K562 (cell line): ENCODE results near the gene SLC4A2. TPM values are rescaled to one million over a fixed set of nuclear protein-coding genes. Genes with fewer than 3 reads are reported as not detected.

Experiments used
- ATAC-seq: fragments of 200-7000 bp; cut with Tn5 transposase; 3 replicates; pipeline ENCODE4 v1.9.1; 2020; ENCODE audit warnings: moderate library complexity
- BruUV-seq: library from RNA; stranded (reverse); fragments of 400-500 nt; replicated peaks from 2 replicates; lab custom pipeline; 2021; lab: Mats Ljungman, UMichigan
- CTCF ChIA-PET: fragments of 300-600 bp; formaldehyde crosslinking; extraction: SDS; loops from one replicate; lab custom pipeline; 2021; ENCODE audit warnings: low intra/inter-chr PET ratio; lab: Yijun Ruan, JAX
- POLR2A ChIA-PET: fragments of 300-600, 350-650 bp; sonication (Branson Sonifier 250); formaldehyde crosslinking; extraction: SDS; loops from one replicate; lab custom pipeline; 2021; ENCODE audit warnings: antibody characterized with exemption, inconsistent platforms; lab: Yijun Ruan, JAX
- DNase-seq, 4 experiments: peaks; one replicate each; pipeline versions ENCODE4 v3.0.0 to v3.0.0-alpha.2; 2011 to 2018; ENCODE audit warnings: low spot score in 3 of 4, mixed read lengths in 3 of 4; ENCODE audit errors: extremely low read depth in 1 of 4
- FAIRE-seq: peaks from 2 replicates; lab custom pipeline; 2011; peaks lifted over from hg19 to GRCh38; lab: Jason Lieb, UNC
- H2AFZ ChIP-seq: 2 replicates; pipeline ENCODE4 v1.6.0; 2011; ENCODE audit warnings: low read depth, low read length, control low read depth, inconsistent platforms
- H3K27ac ChIP-seq: fragments of 200-600 bp; 3 replicates; pipeline ENCODE4 v1.8.0; 2011; ENCODE audit warnings: low read depth, mild to moderate bottlenecking, control low read depth, inconsistent platforms, low read length, moderate library complexity, mixed read lengths; ENCODE audit errors: extremely low read depth
- H3K27me3 ChIP-seq, 2 experiments: fragments of 300-600 bp in 1 of 2; 2 replicates in 1 of 2; 3 replicates in 1 of 2; pipeline versions ENCODE4 v1.6.0 to v1.8.0; 2011; ENCODE audit warnings: inconsistent platforms in 2 of 2, low read length in 2 of 2, mild to moderate bottlenecking in 1 of 2, mixed read lengths in 1 of 2, moderate library complexity in 1 of 2; ENCODE audit not compliant: control insufficient read depth in 2 of 2, insufficient read depth in 2 of 2
- H3K36me3 ChIP-seq: fragments of 300-600 bp; 3 replicates; pipeline ENCODE4 v1.8.0; 2011; ENCODE audit warnings: mild to moderate bottlenecking, low read length, inconsistent platforms; ENCODE audit not compliant: control insufficient read depth, insufficient read depth
- H3K4me1 ChIP-seq, 2 experiments: fragments of 200-600 bp in 1 of 2; replicated peaks in 1 of 2; 2 replicates in 1 of 2; 3 replicates in 1 of 2; pipeline versions ENCODE4 v1.5.1 to v1.8.0; 2011; ENCODE audit warnings: inconsistent platforms in 2 of 2, low read length in 2 of 2, mild to moderate bottlenecking in 1 of 2, mixed read lengths in 1 of 2, moderate library complexity in 1 of 2; ENCODE audit not compliant: control insufficient read depth in 2 of 2, insufficient read depth in 2 of 2
- H3K4me2 ChIP-seq: 2 replicates; pipeline ENCODE4 v1.6.1; 2011; ENCODE audit warnings: low read length, control low read depth, inconsistent platforms, mixed read lengths; ENCODE audit not compliant: insufficient read depth
- H3K4me3 ChIP-seq: fragments of 200-600 bp; sonication (generic), shearing (Covaris generic); 2 replicates; pipeline ENCODE4 v1.5.1; 2016; ENCODE audit warnings: control low read depth, inconsistent platforms
- H3K79me2 ChIP-seq: fragments of 200-600 bp; 3 replicates; pipeline ENCODE4 v1.8.0; 2011; ENCODE audit warnings: low read length, inconsistent platforms; ENCODE audit not compliant: control insufficient read depth, insufficient read depth
- H3K9ac ChIP-seq, 2 experiments: 2 replicates each; pipeline versions ENCODE4 v1.6.0 to v1.6.1; 2011; ENCODE audit warnings: low read depth in 2 of 2, low read length in 2 of 2, control low read depth in 1 of 2, inconsistent platforms in 1 of 2, mild to moderate bottlenecking in 1 of 2, mixed read lengths in 1 of 2; ENCODE audit not compliant: insufficient read depth in 1 of 2
- H3K9me1 ChIP-seq: one replicate; pipeline ENCODE4 v1.6.0; 2011; ENCODE audit warnings: inconsistent platforms, mild to moderate bottlenecking, low read length, moderate library complexity; ENCODE audit not compliant: control insufficient read depth, insufficient read depth
- H3K9me3 ChIP-seq: replicated peaks from 2 replicates; pipeline ENCODE4 v1.5.1; 2011; ENCODE audit warnings: low read depth, low read length, inconsistent platforms; ENCODE audit not compliant: control insufficient read depth, insufficient read depth
- H4K20me1 ChIP-seq: replicated peaks from 2 replicates; pipeline ENCODE4 v1.6.1; 2011; ENCODE audit warnings: low read length, inconsistent platforms, mixed read lengths; ENCODE audit not compliant: control insufficient read depth, insufficient read depth
- ETS1 ChIP-seq: conservative IDR thresholded peaks from 2 replicates; pipeline ENCODE4 v1.6.1; 2011; ENCODE audit warnings: low read depth, mild to moderate bottlenecking, low read length; ENCODE audit not compliant: control insufficient read depth
- GABPA ChIP-seq: fragments of 200-800 bp; sonication (Bioruptor generic); conservative IDR thresholded peaks from 2 replicates; pipeline ENCODE4 v1.6.1; 2016; ENCODE audit warnings: low read depth, missing genetic modification characterization, missing compliant biosample characterization
- MAX ChIP-seq: sonication (generic); formaldehyde crosslinking; IDR thresholded peaks from 2 replicates; pipeline ENCODE4 v1.9.0; 2022; ENCODE audit warnings: mild to moderate bottlenecking, missing genetic modification reagents
- WGBS: fragments of 100-300 bp; shearing (Covaris generic); methylation state at CpG from one replicate; pipeline ENCODE4 v1.1.6; 2016; ENCODE audit warnings: low coverage, mixed read lengths; ENCODE audit not compliant: insufficient coverage; ENCODE audit errors: missing lambda C conversion rate; 5-methylcytosine and 5-hydroxymethylcytosine counted together
- in situ Hi-C: fragments of 300-500 bp; cut with MboI; formaldehyde crosslinking; loops from 4 replicates; pipeline ENCODE4 v1.15.0; 2018; ENCODE audit warnings: inconsistent platforms, mixed read lengths
- intact Hi-C: fragments of 100-400 bp; cut with micrococcal nuclease; formaldehyde crosslinking; loops from 2 replicates; pipeline ENCODE4 v1.14.2; 2022
- polyA plus RNA-seq, 8 experiments: library from polyadenylated mRNA; depleted of rRNA in 4 of 8; stranded (reverse) in 5 of 8; unstranded in 3 of 8; fragments of >200 nt; fragmentation: Nextera tagmentation in 2 of 8; fragmentation: Illumina TruSeq in 1 of 8; extraction: Ambion mirVana in 2 of 8; extraction: Trizol in 1 of 8; gene quantifications; 2 replicates each; pipeline versions ENCODE4 v1.2.1 to v1.2.3, GENCODE V29; 2011 to 2014; ENCODE audit warnings: inconsistent platforms in 1 of 8, missing spikeins in 1 of 8
- total RNA-seq, 7 experiments: library from RNA; depleted of rRNA in 6 of 7; stranded (reverse); fragments of >200 nt in 6 of 7; fragmentation: Illumina TruSeq in 2 of 7; extraction: Trizol in 2 of 7; gene quantifications; 2 replicates each; pipeline versions ENCODE4 v1.2.1 to v1.2.3, GENCODE V29; 2011 to 2021; ENCODE audit warnings: low replicate concordance in 1 of 7

The SLC4A2 gene
- total and polyA plus RNA-seq, 9 of the 15 experiments (the other 6 are each of a cell fraction or from before 2014, with no cell fraction given) = 11.4 to 375 (median 130) TPM

- Histone ChIP-seq H4K20me1 (peaks cover 47% of the 10 kb centered on the region), H3K4me3 (no peak overlapping the region), H2AFZ (no peak overlapping the region), H3K9me3 (no peaks in the 10 kb centered on the region), H3K27ac (no peak overlapping the region), H3K36me3 (peaks cover 73% of the 10 kb centered on the region), H3K27me3 (no peaks in the 10 kb centered on the region), H3K9ac (peak overlapping the region in 1 of 2 experiments; percentile 73; a peak in 2 of 4 replicates), H3K79me2 (peaks cover 93% of the 10 kb centered on the region), H3K4me1 (peaks cover 0 to 28% of the 10 kb centered on the region in 2 experiments; a peak in 3 of 5 replicates), H3K9me1 (peaks cover 5% of the 10 kb centered on the region), H3K4me2 (no peak overlapping the region)
- no TSS peak for BruUV-seq
- ATAC-seq (peak; percentile 6; the same call in 2 of the 3 replicates), FAIRE-seq (no peak), DNase-seq (no peak)
- no peak for TF ChIP-seq GABPA (tag)
- 0 out of 2 replicates have a peak, but pooled peaks have one; percentile 11 for TF ChIP-seq ETS1
- TF ChIP-seq MAX (CRISPR knock-in tag) = 0 out of 2 replicates have a peak, but pooled peaks have one; percentile 9
- in situ Hi-C loops (no loop called here), intact Hi-C loops (no loop called here)
- CTCF ChIA-PET = no interaction called here
- POLR2A ChIA-PET = interaction anchor here (0.6 to 4.7 kb wide), 3 partner anchors 8 to 36 kb away, joined by 3 to 31 read pairs (median 7); no protein-coding TSS in a partner anchor
- 91% methylated on average over 24 of the region's 24 CpGs for WGBS
Observed at GRCh38 chr7:151101621-151102396, 42.4 kb downstream of the SLC4A2 start.
